HUDEP-2 (cell line): ENCODE measurements around the gene SEMA4B.

ENCODE experiments used
- DNase-seq, 76 experiments: peaks; one replicate each; lab custom pipeline; 2025; ENCODE audit not compliant: unreplicated experiment in 76 of 76; lab: John Stamatoyannopoulos, UW

Gene SEMA4B

GRCh38 chr15:90203473-90203872 lies 2.3 kb downstream of the SEMA4B start:
- DNase-seq = no peak

DNA sequence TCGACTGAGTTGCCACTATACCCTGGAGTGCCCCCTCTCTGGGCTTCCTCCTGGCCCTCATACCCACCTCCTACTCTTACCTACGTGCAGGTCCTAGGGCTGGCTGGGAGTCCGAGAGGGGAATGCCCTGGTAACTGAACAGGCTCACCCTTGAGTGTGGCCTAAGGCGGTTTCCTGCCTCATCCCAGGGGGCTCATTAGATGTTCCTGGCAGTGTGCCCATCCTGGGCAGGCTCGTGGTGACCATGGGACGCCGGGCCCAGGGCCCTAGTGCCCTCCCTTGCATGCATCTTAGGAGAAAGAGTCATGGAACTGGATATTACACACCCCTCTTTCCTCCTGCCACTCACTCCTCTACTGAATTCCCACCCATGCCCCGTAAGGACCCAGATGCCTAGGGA lies 2.8 kb downstream of the SEMA4B start:
- DNase-seq = no peak

DNA sequence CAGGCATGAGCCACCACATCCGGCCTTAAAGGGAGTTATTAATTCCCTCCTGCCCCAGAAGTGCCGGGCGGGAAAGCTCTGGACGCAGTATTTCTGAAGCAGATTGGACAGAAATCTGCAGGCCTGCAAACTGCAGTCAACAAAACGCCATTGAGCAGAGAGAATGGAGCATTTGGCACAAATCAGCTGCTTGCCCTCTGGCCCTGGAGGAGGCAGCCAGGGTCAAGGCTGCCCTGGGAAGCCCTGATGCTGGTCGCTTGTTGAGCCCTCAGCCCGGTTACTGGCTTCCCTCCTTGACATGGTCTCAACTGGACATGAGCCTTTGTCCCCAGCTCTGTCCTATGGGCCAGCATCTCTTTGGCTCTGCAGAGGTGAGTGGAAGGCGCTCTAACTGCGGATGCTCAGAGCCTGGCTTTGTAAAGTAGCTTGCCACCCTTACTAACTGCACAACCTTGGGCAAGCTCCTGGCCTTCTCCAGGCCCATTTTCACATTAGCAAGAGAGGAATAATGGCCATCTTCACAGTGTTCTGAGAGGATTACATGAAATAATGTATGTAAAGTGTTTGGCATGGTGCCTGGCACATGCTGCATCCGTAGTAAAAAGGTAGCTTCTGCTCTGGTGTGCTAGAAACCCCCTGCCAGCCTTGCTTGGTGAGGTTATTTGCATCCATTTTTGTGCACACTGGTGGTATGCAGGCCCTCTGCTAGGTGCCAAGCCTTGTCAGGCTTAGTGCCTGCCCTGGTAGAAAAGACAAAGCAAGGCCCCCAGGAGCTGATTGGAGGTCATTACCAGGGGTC lies 4.1 kb downstream of the SEMA4B start:
- no peak for DNase-seq

- DNase-seq = no peak
These were observed 4.8 kb downstream of the SEMA4B start for GRCh38 chr15:90205886-90206285.

- no peak for DNase-seq
These were observed 6.1 kb downstream of the SEMA4B start for GRCh38 chr15:90207252-90207651.

GRCh38 chr15:90208356-90208755 lies 7.2 kb downstream of the SEMA4B start:
- DNase-seq = no peak

DNA sequence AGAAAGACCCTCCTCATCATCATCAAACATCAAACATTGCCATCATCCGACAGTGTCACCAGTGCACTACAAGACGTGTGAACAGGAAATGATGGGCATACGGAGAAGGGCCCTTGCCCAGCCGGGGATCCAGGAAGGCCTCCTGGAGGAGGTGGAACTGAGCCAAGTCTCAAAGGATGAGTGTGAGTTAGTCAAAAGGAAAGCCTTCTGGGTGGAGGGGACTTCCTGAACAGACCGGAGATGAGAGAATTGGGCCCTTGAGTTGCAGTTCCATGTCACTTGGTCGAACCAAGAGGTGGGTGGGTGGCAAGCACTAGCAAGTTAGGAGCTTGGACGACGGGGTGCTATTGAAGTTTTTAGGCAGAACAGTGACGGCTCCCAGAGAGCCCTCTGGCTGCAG lies 8.5 kb downstream of the SEMA4B start:
- DNase-seq = no peak

DNA sequence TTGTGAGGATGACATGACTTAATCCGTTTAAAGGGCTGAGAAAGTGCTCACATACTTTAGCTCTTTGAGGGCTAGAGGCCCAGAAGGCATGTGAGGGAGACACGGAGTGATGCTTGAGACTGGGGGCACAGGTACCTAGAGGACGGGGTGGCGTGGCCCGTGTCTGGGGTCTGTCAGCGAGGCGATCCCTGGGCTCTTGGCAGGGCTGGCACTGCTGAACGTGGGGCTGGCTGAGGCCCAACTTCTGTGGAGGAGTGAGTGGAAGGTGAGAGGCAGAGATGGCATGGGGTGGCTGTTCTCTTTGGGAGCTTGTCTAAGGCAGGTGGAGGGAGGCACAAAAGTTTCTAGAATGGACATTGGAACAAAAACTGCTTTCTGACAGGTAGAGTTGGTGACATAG lies 9.5 kb downstream of the SEMA4B start:
- DNase-seq = no peak

DNA sequence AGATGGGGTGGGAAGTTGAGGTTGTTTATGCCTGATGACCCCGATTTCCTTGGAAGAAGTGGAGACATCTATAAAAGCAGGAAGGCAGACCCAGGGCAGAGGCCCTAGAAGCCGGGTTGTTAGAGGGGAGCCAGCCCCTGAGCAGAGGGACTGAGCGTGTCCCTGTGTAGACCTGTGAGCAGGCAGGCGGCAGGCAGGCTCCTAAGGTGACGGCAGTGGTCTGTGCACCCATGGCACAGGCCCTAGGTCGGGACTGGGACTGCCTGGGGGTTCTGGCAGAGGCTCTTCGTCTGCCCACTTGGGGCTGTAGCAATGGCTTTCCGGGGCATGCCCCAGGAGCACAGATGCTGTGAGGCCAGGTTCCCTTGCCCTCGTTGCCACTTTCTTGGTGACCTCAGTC lies 9.9 kb downstream of the SEMA4B start:
- DNase-seq = no peak

DNA sequence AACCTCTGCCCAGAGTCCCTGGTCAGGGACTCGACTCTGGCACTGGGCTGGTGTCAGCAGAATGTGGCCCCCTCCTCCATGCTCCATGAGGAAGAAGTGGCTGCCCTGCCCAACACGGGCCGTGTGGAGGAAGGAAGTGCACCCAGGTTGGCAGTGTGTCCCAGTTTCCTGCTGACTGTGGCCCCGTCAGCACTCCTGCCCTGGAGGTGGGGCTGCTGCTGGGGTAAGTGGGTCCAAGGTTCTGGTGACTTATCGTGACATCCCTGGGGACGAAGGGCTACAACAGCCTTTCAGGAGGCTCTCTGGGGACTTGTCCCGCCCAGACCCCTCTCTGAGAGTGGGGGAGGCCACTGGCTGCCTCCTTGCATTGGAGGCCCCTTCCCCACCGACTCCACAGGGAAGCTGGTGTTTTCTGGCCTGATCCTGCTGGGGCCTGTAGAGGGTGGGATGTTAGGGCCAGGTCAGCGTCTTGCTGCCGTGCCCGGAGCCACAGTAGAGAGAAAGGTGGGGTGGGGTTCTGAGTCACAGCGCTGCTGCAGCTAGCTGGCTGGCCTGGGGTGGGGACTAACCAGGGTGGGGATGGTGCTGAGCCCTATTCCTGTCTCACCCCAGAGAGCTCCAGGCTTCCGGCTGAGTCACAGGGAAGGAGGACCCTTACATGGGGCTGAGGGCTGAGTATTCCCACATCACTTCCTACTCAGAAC lies 10.5 kb downstream of the SEMA4B start:
- DNase-seq = peak in 27 of 76 experiments; percentile 9 to 57 (median 22)

- DNase-seq = no peak
These were observed 11.3 kb downstream of the SEMA4B start for GRCh38 chr15:90212221-90213098.

DNA sequence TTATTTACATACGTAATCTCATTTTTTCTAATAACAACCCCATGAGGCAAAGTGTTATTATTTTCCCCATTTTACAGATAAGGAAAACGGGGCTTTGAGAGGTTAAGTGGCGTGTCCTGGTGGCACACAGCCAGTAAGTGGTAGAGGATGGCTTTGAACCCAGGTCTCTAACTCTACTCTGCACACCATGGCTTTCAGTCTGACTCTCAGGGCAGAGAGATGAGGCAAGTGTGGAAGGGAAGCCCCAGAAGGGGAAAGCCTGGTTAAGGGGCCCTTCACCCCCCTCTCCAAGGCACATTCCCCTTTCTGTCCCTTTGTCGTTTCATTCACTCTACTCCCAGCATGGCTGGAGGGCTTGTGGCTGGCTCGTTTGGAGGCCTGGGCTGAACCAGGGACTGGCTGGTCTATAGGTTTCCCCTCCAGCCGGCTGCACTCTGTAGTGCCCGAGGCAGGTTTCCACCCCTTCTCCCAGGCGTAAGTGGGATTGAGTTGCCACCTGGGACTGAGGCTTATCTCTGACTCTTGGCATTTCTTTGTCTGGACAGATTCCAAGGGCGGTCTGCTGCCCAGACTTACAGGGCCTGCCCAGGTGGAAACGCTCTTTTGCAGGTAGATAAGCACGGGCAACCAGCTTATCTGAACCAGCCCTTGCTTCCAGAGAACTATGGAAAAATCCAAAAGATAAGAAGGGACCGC lies 12.1 kb downstream of the SEMA4B start:
- peak in 11 of 76 experiments; percentile 7 to 37 (median 19) for DNase-seq

GRCh38 chr15:90213818-90214204 lies 12.7 kb downstream of the SEMA4B start:
- no peak for DNase-seq

- DNase-seq = no peak
These were observed 13.5 kb downstream of the SEMA4B start for GRCh38 chr15:90214553-90215196.

DNA sequence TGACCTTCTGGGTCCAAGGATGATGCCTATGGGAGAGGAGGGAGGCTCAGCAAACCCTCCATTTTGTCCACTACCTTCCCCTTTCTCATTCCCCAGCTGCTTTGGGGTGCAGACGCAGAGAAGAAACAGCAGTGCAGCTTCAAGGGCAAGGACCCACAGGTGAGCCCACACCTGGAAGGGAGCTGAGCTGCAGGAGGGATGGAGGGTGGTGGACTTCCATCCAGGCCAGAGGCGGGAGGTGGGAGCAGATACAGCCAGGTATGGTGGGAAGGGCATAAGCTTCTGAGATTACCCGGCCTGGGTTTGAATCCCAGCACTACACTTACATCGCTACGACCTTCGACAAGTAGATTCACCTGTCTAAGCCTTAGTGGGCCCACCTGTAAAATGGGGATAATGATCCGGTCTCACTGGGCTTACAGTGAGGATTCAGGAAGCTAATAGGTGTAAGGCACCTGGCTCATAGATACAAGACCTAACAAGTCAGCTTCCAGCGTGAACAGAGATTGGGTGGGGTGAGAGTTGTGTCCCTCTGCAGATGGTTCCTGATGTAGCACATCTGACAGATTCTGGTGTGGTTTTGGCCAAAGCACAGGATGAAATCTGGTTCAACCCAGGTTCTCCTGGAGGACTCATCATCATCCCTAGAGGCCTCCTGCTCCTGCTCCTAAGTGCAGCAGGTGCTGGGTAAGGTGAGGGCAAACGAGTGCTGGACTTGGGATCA lies 16.7 kb downstream of the SEMA4B start:
- no peak for DNase-seq

DNA sequence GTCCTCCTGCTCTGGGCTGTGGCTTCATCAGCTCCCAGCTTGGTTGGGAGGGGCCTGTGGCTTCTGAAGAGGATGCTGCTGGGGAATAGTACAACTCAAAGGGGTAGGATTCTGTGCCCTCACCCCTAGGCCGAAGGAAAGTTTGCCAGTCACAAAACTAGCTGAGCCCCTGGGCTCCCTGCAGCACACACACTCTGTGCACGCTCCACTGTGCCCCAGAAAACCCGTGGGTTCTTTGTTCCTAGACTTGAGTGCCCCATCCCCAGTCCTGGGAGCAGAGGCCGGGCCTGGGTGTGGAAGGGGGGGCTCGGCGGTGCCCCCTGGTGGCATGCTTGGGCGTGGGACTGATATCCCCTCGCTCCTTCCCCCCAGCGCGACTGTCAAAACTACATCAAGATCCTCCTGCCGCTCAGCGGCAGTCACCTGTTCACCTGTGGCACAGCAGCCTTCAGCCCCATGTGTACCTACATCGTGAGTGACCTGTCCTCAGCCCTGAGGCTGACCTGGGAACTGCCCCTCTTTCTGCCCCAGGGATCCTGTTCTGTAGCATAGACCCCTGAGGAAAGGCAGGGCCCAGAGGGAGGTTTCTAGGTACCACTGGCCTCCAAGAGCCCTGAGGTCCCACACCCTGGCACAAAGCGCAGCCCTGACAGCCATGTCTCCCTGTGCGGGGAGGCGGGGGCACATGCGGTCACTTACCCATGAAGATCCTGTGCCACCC lies 18.5 kb downstream of the SEMA4B start:
- peak in 32 of 76 experiments; percentile 5 to 54 (median 26) for DNase-seq

DNA sequence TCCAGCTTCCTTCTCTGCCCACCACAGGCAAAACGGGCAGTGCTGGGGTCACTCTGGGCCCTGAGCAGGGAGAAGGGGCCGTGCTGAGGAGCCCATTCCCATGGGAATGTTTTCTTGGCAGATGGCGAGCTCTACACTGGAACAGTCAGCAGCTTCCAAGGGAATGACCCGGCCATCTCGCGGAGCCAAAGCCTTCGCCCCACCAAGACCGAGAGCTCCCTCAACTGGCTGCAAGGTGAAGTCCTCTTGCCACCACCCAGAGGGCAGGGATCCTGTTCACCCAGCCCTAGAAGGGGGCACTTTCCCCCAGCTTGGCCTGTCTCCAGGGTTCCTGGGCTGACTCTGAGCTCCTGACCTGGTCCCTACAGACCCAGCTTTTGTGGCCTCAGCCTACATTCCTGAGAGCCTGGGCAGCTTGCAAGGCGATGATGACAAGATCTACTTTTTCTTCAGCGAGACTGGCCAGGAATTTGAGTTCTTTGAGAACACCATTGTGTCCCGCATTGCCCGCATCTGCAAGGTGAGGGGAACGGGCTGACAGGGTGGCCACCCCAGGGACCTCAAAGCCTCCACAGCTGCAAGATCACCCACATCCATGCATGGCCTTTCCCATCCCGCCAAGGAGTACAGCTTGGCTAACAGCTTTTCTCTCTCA lies 20.2 kb downstream of the SEMA4B start:
- DNase-seq = peak in 54 of 76 experiments; percentile 8 to 72 (median 46)

- no peak for DNase-seq
These were observed 21.4 kb downstream of the SEMA4B start for GRCh38 chr15:90222547-90222946.
